Activated naive CD8-positive, alpha-beta T cell treated with anti-CD3 and anti-CD28 coated beads, Interleukin-2, amount 50 U/mL, for 16 hours (primary cell): ENCODE measurements around the gene ERCC8.

Experiments used
- DNase-seq: peaks from one replicate; pipeline ENCODE4 v3.0.0-alpha.2; 2020; ENCODE audit warnings: low read depth, low spot score

ERCC8 gene

DNA sequence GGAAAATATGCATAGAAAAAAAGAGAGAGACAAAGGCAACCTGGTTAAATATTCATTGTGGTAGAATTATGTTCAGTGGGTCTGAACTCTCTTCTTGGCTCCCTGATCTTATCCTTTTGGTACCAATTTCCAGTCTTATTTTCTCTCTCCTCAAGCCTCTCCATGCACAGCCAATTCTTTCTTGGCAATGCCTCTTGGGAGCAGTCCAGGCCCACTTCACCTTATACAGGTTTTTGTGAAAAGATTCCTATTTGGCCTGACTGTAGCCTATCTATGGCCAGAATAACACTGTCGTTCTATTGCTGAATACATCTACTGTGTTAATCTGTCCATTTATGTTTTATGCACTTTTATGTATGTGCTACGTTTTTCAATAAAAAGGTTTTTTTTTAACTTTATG is 103.5 kb downstream of the ERCC8 start:
- no peak for DNase-seq

DNA sequence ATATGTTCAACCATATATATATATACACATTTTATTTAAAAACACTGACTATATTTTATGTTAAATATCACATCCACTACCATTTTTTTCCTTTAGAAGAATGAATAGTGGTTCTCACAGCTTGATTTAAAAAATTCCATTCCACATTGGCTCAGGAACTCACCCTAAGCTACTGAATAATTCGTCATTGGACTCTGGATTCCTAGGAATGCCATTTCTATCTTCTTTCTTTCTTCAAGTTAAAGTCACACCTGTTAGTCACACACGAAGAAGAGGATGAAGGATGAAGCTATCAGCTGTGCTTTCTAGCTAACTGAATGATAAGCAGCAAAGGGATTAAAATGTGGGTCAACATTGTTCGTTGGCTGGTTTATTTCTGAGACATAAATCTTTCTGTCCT is 108.7 kb downstream of the ERCC8 start:
- DNase-seq = no peak

DNA sequence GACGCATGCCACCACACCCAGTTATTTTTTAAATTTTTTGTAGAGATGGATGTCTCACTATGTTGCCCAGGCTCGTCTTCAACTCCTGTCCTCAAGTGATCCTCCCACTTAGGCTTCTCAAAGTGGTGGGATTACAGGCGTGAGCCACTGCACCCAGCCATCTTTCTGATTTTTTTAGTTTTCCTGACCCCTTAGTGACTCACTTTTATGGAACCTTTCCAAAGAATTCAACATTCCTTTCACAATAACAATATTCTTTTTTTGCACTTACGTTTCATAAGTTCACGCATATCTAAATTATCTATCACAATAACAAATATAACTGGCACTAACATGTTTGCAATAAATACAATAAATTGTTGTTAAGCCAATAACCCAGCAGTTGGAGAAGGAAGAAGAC is 109.3 kb downstream of the ERCC8 start:
- DNase-seq = no peak

DNA sequence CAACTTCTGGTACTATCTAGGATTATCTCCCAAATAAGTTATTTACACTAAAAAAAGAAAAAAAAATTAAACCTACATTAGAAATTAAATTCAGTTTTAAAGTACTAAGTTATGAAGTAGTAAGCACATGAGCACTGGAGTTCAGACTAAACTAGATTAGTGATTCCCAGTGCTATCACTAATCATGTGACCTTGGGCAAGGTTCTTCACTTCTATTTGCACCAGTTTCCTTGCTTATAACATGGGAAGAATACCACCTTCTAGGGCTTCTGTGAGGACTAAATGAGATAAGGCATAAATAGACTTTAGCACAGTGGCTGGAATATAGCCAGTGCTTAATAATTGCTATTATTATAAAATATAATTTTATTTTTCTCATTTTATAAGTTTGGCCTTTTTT is 111.3 kb downstream of the ERCC8 start:
- DNase-seq = no peak

DNA sequence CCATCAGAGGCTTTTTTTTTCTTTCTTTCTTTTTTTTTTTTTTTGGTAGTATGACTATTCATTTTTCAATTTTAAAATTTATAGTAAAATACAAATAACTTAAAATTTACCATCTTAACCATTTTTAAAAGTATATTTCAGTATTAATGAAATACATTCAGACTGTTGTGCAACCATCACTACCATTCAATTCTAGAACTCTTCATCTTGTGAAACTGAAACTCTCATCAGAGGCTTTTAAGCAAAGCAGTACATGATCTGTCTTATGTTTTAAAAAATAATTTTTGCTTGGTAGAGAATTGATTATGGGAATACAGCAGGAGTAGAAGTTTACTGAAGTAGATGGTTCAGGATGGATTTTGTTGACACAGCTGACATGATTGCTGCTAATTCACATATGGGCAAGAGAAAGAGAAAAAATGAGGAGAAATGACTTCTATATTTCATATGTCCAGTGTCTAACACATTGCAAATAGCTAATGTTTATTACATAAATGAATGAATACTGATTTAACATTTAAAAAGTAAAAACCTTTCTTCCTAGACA is 114.2 kb downstream of the ERCC8 start:
- no peak for DNase-seq

DNA sequence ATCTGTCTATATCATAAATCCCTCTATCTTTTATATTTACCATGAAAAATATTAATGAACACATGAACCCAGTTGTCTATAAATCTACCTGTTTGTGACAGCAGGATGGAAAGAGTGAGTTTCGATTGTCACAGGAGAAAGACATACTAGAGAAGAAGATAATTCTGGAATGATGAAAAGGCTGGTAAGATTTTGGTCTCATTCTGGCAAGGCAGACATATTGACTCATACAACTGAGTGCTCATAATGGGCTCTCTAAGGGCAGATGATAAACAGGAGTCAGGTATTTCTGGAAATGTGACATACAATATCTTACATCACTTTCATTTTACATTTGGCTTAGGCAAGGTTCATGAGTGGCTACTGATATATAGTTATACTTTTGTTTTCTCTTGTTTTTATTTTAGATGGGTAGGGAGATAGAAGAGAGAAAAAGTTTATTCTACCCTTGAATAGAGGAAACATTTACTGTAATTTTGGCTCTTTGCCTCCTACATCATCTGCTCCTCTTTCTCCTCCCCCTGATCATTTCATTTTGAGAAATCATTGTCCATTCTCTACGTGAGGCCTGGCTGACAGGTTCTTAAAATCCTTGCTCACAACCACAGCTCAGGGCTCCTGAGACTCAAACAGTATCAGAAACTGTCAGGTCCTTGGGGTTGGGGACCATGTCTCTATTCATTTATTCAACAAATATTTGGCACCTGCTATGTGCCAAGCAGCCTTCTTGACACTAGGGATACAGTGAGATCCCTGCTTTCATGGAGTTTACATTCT is 115.2 kb downstream of the ERCC8 start:
- no peak for DNase-seq

DNA sequence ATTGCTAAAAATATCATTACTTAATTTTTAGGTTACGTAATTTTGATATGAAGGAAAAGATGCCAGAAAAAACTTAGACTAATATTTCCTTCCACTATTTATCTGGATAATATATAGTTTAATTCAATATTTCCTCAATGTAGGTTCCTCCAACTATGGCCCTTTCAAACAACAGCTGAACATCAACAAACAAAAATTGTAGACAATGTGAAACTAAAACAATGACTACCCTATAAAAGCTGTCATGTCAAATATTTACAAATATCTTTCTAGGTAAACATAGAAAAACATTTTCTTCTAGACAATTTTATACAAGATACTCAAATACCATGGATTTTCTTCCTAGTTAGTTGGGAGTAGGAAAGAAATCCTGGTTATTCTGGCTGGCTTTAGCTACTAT is 117.7 kb downstream of the ERCC8 start:
- no peak for DNase-seq

DNA sequence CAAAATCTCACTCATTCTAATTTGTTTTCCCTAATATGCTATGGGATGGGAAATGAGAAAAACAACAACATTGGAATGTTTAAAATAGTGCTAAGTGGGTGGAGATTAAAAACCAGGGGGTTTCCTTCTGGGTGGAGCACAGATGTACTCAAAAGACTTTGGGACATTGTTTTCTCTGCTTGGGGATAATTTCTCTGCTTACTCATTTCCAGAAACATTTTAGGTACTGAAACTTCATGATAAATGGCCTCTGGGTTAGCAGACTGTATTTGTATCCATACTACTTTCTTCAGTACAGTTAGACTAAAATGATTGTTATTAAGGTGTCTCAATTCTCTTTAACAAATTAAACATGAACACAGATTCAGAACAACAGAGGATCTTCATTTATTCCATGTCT is 118.2 kb downstream of the ERCC8 start:
- no peak for DNase-seq
